HFFc6 (cell line): Measurements from ENCODE around the gene PALLD. TPM values are rescaled to one million over a fixed set of nuclear protein-coding genes. Genes with fewer than 3 reads are reported as not detected.
A peak's percentile ranks its signal among the peaks of the same experiment; 100 is the strongest.

Source experiments
- DNase-seq: peaks from one replicate; pipeline ENCODE4 v3.0.0-alpha.2; 2018
- H3K27ac Mint-ChIP-seq: 2 replicates; pipeline ENCODE4 v1.8.0; 2020; ENCODE audit warnings: mild to moderate bottlenecking, mixed read lengths
- H3K27me3 Mint-ChIP-seq: 2 replicates; pipeline ENCODE4 v1.8.0; 2021; ENCODE audit warnings: mild to moderate bottlenecking, moderate library complexity, mixed read lengths; ENCODE audit not compliant: insufficient read depth
- H3K36me3 Mint-ChIP-seq: 2 replicates; pipeline ENCODE4 v1.8.0; 2021; ENCODE audit warnings: low read depth, mixed read lengths
- H3K4me1 Mint-ChIP-seq: 2 replicates; pipeline ENCODE4 v1.8.0; 2020; ENCODE audit warnings: low read depth, mixed read lengths
- H3K4me3 Mint-ChIP-seq: 2 replicates; pipeline ENCODE4 v1.8.0; 2020; ENCODE audit warnings: mild to moderate bottlenecking, moderate library complexity, mixed read lengths
- H3K9me3 Mint-ChIP-seq: 2 replicates; pipeline ENCODE4 v1.8.0; 2020; ENCODE audit warnings: mild to moderate bottlenecking, mixed read lengths
- CTCF ChIP-seq: fragments of 200-600 bp; sonication (generic); IDR thresholded peaks from 2 replicates; pipeline ENCODE4 v1.5.0; 2021; ENCODE audit warnings: antibody characterized with exemption, mild to moderate bottlenecking
- total RNA-seq, 6 experiments: library from RNA; stranded (reverse); fragmentation: NEBNext Ultra II Directional; extraction: Animal tissue kit (Norgen Biotek cat#: 25700); gene quantifications; 2 replicates in 1 of 6; 3 replicates in 5 of 6; pipeline ENCODE4 v1.2.3, GENCODE V29; 2021

Gene PALLD
- total RNA-seq, 6 experiments from 2014 or later = 72.6 to 163 (median 149) TPM

GRCh38 chr4:168540503-168541265, 43.8 kb downstream of the PALLD start:
- peak; percentile 11 for DNase-seq

GRCh38 chr4:168541266-168541953, 44.6 kb downstream of the PALLD start:
- no peaks in the 10 kb centered on the region for H3K36me3 Mint-ChIP-seq
- H3K27me3 Mint-ChIP-seq = no peaks in the 10 kb centered on the region
- DNase-seq = peak; percentile 76
- H3K27ac Mint-ChIP-seq = peak overlapping the region; percentile 92
- peak overlapping the region; percentile 84 for H3K4me3 Mint-ChIP-seq
- no peak for TF ChIP-seq CTCF
- peaks cover 57% of the 10 kb centered on the region for H3K4me1 Mint-ChIP-seq
- no peaks in the 10 kb centered on the region for H3K9me3 Mint-ChIP-seq

More at GRCh38 chr4:168540503-168541265, 43.8 kb downstream of the PALLD start:
- H3K9me3 Mint-ChIP-seq = no peaks in the 10 kb centered on the region
- H3K4me1 Mint-ChIP-seq = peaks cover 57% of the 10 kb centered on the region
- TF ChIP-seq CTCF = no peak
- H3K36me3 Mint-ChIP-seq = no peaks in the 10 kb centered on the region
- no peaks in the 10 kb centered on the region; the same call in 1 of the 2 replicates for H3K27me3 Mint-ChIP-seq
- peak overlapping the region; percentile 92 for H3K27ac Mint-ChIP-seq
- H3K4me3 Mint-ChIP-seq = peak overlapping the region; percentile 84

- Mint-ChIP-seq H3K9me3 (no peaks in the 10 kb centered on the region), H3K4me1 (peaks cover 62% of the 10 kb centered on the region), H3K4me3 (peak overlapping the region; percentile 20; the same call in 1 of the 2 replicates), H3K27me3 (no peaks in the 10 kb centered on the region), H3K27ac (peak overlapping the region; percentile 97), H3K36me3 (peaks cover 5% of the 10 kb centered on the region; the same call in 1 of the 2 replicates)
- TF ChIP-seq CTCF = no peak
- no peak for DNase-seq
Observed at GRCh38 chr4:168549143-168549542, 52.3 kb downstream of the PALLD start.

GRCh38 chr4:168550064-168550766, 53.4 kb downstream of the PALLD start:
- H3K27me3 Mint-ChIP-seq = no peaks in the 10 kb centered on the region
- peaks cover 62% of the 10 kb centered on the region for H3K4me1 Mint-ChIP-seq
- peak overlapping the region; percentile 48 for H3K4me3 Mint-ChIP-seq
- H3K27ac Mint-ChIP-seq = peak overlapping the region; percentile 97
- peaks cover 5% of the 10 kb centered on the region; the same call in 1 of the 2 replicates for H3K36me3 Mint-ChIP-seq
- peak; percentile 52 for TF ChIP-seq CTCF
- H3K9me3 Mint-ChIP-seq = no peaks in the 10 kb centered on the region
- peak; percentile 57 for DNase-seq

- Mint-ChIP-seq H3K27me3 (no peaks in the 10 kb centered on the region), H3K9me3 (no peaks in the 10 kb centered on the region), H3K27ac (peak overlapping the region; percentile 97), H3K36me3 (peaks cover 5% of the 10 kb centered on the region; the same call in 1 of the 2 replicates), H3K4me1 (peaks cover 53% of the 10 kb centered on the region), H3K4me3 (peak overlapping the region; percentile 48; the same call in 1 of the 2 replicates)
- peak; percentile 89 for DNase-seq
- no peak for TF ChIP-seq CTCF
Observed at GRCh38 chr4:168551211-168551610, 54.4 kb downstream of the PALLD start.
